ENCODE data around the gene CNDP1. TPM values are rescaled to one million over a fixed set of nuclear protein-coding genes. Genes with fewer than 3 reads are reported as not detected.

The CNDP1 gene
- total RNA-seq, 1 donor from 2014 or later: not detected

DNA sequence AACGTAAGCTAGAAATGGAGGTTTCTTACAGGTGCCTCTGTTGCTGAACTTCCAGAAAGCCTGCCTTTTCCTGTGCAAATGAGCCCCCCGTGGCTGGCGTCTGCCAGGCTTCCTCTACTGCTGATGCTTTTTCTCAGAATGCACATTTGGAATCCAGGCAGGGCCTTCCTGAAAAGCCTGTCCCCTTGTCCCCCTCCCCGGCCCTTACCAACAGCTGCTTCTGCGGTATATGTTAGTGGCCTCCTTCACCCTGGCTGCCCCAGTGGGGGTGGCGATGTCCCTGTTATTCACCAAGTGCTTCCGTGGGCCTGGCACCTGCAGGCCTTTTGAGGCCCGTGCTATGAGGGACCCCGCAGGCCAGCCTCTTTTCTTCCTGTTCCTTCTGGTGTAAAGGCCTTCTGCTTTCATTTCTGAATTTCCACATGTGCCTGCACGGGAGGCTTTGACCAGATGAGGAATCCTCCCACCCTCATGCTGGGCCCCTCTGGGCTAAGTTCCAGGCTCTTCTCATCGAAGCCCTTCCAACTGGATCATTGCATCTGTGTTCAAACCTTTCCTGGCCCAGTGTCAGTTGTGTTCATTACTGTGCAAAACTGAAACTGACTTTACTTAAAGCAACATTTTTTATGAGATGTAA is 27.7 kb upstream of the CNDP1 start:
- DNase-seq (ENCODE audit: low spot score): no peak
- H3K4me3 ChIP-seq: no peak overlapping the region
- no peaks in the 10 kb centered on the region for H3K9me3 ChIP-seq (ENCODE audit: low read depth)
- peak overlapping the region; percentile 62 for H3K27ac Mint-ChIP-seq
- H3F3A ChIP-seq (ENCODE audit: low read depth): no peaks in the 10 kb centered on the region
- no peak overlapping the region for H3K4me2 ChIP-seq
- no peaks in the 10 kb centered on the region for H3K4me1 Mint-ChIP-seq
- H3K4me1 ChIP-seq: no peaks in the 10 kb centered on the region
- H4K20me1 ChIP-seq (ENCODE audit: low read depth): no peaks in the 10 kb centered on the region
- no peak overlapping the region for H3K27ac ChIP-seq
- H2AFZ ChIP-seq (replicated peaks): no peak overlapping the region
- no peaks in the 10 kb centered on the region for H3K79me2 ChIP-seq (ENCODE audit: low read depth)
- no peak overlapping the region for H3K9ac ChIP-seq
- no peak overlapping the region for H3K4me3 Mint-ChIP-seq
- no peaks in the 10 kb centered on the region for H3K27me3 Mint-ChIP-seq (ENCODE audit: insufficient read depth, low read depth)
- H3K9me3 Mint-ChIP-seq: no peaks in the 10 kb centered on the region
- H3K36me3 Mint-ChIP-seq: peaks cover 34% of the 10 kb centered on the region
- no peaks in the 10 kb centered on the region for H3K36me3 ChIP-seq
- TF ChIP-seq EZH2phosphoT487 (IDR thresholded peaks at IDR 0.05) (no peak), EZH2 (IDR thresholded peaks at IDR 0.05) (no peak)
- TF ChIP-seq, protein P1, sequence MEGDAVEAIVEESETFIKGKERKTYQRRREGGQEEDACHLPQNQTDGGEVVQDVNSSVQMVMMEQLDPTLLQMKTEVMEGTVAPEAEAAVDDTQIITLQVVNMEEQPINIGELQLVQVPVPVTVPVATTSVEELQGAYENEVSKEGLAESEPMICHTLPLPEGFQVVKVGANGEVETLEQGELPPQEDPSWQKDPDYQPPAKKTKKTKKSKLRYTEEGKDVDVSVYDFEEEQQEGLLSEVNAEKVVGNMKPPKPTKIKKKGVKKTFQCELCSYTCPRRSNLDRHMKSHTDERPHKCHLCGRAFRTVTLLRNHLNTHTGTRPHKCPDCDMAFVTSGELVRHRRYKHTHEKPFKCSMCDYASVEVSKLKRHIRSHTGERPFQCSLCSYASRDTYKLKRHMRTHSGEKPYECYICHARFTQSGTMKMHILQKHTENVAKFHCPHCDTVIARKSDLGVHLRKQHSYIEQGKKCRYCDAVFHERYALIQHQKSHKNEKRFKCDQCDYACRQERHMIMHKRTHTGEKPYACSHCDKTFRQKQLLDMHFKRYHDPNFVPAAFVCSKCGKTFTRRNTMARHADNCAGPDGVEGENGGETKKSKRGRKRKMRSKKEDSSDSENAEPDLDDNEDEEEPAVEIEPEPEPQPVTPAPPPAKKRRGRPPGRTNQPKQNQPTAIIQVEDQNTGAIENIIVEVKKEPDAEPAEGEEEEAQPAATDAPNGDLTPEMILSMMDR (IDR thresholded peaks at IDR 0.05): no peak
- H3K27me3 ChIP-seq: no peaks in the 10 kb centered on the region

DNA sequence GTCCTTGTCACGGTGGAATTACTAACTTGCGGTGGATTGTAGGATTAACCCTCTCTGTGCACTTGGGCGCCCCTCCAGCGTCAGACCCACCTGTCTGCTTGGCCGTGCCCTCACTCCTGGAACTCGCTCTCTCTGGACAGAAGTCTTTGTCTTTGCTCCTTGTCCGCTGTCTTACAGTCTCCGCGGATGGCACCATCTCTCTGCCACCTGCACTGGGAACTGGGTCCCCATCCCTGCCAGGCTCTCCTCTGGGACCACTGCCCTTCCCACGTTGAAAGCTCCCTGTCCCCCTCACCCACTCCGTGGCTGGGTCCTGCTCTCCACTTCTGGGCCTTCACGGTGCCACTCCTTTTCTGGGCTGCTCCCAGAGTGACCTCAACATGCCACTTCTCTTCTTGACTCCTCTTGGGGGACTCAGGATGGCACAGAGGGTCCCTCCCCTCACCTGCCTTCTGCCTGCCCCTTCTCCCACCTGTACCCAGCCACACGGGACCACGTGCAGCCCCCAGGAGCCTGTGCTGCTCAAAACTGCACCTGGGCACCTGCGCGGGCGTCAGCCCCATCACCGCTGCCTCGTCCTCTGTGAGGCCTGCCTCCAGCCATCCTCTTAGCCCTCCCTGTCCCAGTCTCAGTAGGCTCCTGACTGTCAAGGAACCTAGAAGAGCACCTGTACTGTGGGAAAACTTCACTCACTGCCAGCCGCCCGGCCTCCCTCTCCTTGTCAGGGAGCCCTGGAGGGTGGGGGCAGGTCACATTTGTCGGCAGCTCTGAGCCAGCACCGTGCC is 27.0 kb upstream of the CNDP1 start:
- Histone ChIP-seq H2AFZ (replicated peaks) (no peak overlapping the region), H3K79me2 (ENCODE audit: low read depth) (no peaks in the 10 kb centered on the region), H3F3A (ENCODE audit: low read depth) (no peaks in the 10 kb centered on the region), H3K36me3 (no peaks in the 10 kb centered on the region), H3K4me2 (no peak overlapping the region), H3K27ac (no peak overlapping the region), H4K20me1 (ENCODE audit: low read depth) (no peaks in the 10 kb centered on the region), H3K4me1 (no peaks in the 10 kb centered on the region), H3K27me3 (no peaks in the 10 kb centered on the region), H3K9ac (no peak overlapping the region), H3K4me3 (no peak overlapping the region), H3K9me3 (ENCODE audit: low read depth) (no peaks in the 10 kb centered on the region)
- TF ChIP-seq, protein P1 (IDR thresholded peaks at IDR 0.05): no peak
- TF ChIP-seq EZH2phosphoT487 (IDR thresholded peaks at IDR 0.05): no peak
- no peak for TF ChIP-seq EZH2 (IDR thresholded peaks at IDR 0.05)
- Mint-ChIP-seq H3K4me1 (no peaks in the 10 kb centered on the region), H3K27me3 (ENCODE audit: insufficient read depth, low read depth) (no peaks in the 10 kb centered on the region), H3K4me3 (no peak overlapping the region), H3K9me3 (no peaks in the 10 kb centered on the region), H3K36me3 (peaks cover 36% of the 10 kb centered on the region), H3K27ac (peak overlapping the region; percentile 62)
- DNase-seq (ENCODE audit: low spot score): no peak

DNA sequence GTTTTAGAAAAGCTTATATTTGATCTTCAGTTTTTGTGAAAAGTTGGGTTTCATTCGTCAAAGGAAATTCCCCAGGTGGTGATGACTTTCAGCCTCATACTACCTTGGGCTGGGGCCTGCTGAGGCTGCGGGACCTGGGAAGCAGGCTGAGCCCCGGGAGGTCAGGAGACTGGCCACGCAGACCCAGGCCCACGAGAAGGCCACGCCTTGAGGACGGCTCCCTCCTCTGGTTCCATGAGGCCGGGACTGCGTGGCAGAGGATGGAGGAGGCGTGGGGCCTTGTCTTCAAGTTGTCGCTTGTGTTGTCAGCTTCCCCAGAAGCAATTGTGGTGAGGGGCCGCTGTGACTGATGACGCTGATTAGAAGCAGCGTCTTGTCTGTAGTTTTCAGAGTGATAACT is 26.4 kb upstream of the CNDP1 start:
- Histone ChIP-seq H3K36me3 (no peaks in the 10 kb centered on the region), H3K9me3 (ENCODE audit: low read depth) (no peaks in the 10 kb centered on the region), H3K9ac (no peak overlapping the region), H2AFZ (replicated peaks) (no peak overlapping the region), H3K4me3 (no peak overlapping the region), H3K27me3 (no peaks in the 10 kb centered on the region), H4K20me1 (ENCODE audit: low read depth) (no peaks in the 10 kb centered on the region), H3K79me2 (ENCODE audit: low read depth) (no peaks in the 10 kb centered on the region), H3K4me2 (no peak overlapping the region), H3F3A (ENCODE audit: low read depth) (no peaks in the 10 kb centered on the region), H3K4me1 (no peaks in the 10 kb centered on the region), H3K27ac (no peak overlapping the region)
- H3K27me3 Mint-ChIP-seq (ENCODE audit: insufficient read depth, low read depth): no peaks in the 10 kb centered on the region
- DNase-seq (ENCODE audit: low spot score): no peak
- H3K9me3 Mint-ChIP-seq: no peaks in the 10 kb centered on the region
- no peak for TF ChIP-seq EZH2phosphoT487 (IDR thresholded peaks at IDR 0.05)
- TF ChIP-seq EZH2 (IDR thresholded peaks at IDR 0.05): no peak
- TF ChIP-seq, protein P1 (IDR thresholded peaks at IDR 0.05): no peak
- H3K27ac Mint-ChIP-seq: no peak overlapping the region
- peaks cover 42% of the 10 kb centered on the region for H3K36me3 Mint-ChIP-seq
- H3K4me1 Mint-ChIP-seq: no peaks in the 10 kb centered on the region
- H3K4me3 Mint-ChIP-seq: no peak overlapping the region
